GM21825 (cell line): ENCODE results near the gene MAPKAP1.
"Not testable (repeated sequence)": the region's sequence is repeated elsewhere in the genome, so short reads cannot be mapped to it uniquely, and the experiment has no call there.

Experiments
- ATAC-seq: cut with Tn5 transposase; IDR thresholded peaks from one replicate; pipeline ENCODE4 v1.9.1; 2021; ENCODE audit warnings: mild to moderate bottlenecking, moderate library complexity; ENCODE audit not compliant: unreplicated experiment

MAPKAP1 gene

DNA sequence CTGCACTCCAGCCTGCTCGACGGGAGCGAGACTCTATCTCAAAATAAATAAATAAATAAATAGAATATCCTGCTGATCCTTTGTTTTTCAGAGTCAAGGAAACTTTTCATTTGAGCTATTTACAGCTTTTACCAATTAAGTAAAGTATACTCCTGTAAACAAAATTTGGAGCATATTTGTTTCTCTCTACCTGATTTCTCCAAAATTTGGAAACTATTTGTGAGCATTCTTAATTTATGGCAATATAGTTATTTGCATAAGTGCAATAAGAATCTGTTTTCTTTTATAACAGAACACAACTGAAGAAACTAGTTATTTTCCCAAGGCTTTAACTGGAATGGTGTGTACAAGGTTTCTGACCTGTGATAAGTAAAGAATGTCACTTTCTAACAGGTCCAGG is 135.2 kb downstream of the MAPKAP1 start:
- ATAC-seq, result not testable (repeated sequence)

DNA sequence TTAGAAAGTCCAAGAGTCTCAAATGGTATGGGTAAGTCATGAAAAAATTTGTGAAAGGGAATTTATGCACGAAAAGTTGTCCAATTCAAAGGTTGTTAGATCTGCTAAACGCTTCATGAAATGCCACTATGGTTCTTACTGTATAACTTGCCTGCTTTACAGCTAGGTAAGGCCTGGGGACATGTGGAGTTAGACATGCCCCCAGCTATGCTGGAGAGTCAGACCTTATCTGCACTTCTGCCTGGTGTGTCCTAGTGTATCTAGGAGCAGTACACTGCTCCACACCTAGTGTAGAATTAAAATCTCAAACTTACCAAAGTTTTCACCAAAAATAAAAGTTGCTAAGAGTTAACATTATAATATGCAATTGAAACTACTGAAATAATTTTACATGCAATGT is 136.8 kb downstream of the MAPKAP1 start:
- no peak for ATAC-seq

DNA sequence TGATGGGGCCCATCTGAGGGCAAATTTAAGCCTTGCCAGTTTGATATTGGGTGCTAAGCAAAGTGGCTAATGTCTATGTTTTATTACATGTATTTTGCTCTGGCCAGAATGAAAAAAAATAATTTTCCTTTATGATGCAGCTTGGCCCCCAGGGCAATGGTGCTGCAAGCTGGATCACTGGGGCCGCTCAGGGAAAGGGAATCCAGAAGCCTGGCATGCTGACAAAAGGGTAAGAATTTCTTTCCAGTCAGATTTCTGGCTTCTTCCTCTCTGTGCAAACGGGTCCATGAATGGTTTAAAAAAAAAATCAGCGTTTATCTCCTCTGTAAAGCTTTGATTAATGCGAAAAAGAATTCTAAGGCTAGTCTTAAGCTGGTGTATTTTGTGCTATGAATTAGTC is 138.4 kb downstream of the MAPKAP1 start:
- no peak for ATAC-seq

DNA sequence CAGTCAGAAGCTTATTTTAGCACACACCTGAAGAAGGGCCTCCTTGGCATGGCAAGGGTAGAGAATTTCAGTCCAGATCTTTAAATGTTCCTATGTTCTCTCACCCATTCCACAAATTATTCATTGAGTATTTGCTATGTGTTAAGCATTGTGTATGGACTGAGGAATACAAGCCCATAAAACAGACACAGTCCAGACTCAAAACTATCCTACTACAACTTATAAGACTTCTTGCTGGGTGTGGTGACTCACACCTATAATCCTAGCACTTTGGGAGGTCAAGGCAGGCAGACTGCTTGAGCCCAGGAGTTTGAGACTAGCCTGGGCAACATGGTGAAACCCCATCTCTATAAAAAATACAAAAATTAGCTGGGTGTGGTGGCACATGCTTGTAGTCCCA is 141.0 kb downstream of the MAPKAP1 start:
- ATAC-seq, result not testable (repeated sequence)

DNA sequence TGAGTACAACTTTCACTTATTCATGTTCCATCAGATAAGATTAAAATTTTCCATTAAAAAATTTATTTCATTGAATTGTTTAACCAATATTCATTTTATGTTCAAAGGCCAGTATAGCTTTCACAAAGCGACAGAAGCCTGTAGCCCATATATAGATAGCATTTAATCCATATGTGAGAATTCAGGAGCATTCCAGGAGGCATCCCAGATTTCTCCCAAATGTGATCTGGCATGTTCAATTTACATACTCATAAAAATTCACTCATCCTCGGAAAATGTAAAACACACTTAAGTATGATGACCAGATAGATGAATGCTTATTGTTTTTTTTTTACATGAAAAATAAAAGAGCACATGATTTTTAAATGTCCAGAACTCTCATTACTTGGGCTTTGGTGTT is 141.9 kb downstream of the MAPKAP1 start:
- no peak for ATAC-seq

DNA sequence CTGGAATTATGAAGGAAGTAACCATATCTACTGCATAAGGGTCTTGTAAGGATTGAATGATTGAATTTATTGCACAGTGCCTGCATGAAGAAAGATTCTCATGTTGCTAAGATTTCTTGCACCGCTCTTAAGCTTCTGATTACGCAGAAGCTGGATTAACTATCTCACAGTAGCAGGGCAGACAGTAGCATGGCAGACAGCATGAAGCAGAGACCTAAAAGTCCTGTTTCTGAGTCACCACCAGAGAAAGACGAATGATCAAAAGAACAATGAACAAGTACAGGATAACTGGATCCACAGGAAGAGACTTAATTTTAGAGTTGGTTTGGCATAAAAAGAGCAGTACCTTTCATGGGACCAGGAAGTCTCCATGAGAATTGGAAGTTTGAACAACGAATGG is 142.4 kb downstream of the MAPKAP1 start:
- no peak for ATAC-seq

DNA sequence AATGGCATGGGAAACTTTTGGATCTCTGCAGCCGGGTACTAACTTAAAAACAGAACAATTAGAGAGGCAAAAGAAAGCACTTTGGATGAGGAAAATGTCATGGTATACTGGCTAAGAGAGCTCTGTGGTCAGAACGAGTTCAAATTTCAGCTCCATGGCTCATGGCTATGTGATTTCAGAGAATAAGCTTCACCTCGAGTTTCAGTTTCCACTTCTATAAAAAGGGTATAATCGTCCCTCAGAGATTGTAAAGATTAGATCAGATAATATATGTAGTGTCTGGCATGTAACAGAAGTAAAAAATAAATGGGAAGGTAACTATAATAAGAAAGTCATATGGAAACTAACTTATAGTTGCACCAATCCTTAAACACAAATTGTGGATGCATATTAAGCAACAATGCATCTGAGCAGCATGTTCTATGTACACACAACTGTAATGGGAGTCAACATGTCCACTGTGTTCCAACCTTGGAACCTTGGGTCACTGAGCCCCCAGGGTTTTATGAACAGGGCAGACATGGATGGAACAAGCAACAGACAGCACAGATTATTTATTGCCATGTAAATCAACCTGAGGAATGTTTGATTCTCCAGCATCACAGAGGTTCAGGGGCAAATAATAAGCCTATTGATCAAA is 145.4 kb downstream of the MAPKAP1 start:
- ATAC-seq, result no peak

DNA sequence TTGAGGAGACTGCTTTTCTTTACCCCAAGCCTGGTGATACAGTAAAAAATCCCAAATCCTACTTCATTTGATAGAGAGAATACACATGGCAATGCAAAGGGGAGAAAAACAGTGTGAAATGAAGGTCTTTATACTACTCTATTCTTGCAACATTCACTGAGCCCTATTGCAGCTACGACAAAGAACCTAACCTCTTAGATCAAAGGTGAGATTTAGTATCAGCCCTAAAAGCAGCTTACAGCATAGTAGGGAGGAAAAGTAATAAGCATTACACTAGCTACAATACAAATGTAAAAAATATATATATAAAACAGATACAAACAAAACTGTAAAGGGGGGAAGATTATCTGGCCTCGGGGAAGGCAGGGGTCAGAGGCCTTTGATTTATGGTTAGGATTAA is 147.1 kb downstream of the MAPKAP1 start:
- no peak for ATAC-seq

DNA sequence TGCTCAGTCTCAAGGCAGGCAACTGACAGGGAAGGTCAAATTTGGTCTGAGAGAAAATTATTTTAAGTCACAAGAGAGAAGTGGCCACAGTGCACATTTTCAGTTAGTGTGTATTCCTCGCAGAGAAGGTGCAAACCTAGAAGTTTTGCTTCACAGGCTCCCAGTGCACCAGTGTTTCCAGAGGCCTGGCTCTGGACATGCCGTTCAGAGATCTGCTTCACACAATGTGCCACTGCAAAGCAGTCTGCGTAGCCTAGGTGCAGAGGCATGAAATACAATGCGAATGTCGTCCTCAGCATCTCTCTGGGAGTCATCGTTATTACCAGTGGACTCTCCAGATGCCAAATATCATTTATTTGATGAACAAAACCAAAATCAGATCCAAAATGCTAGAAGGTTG is 147.8 kb downstream of the MAPKAP1 start:
- ATAC-seq, result no peak

DNA sequence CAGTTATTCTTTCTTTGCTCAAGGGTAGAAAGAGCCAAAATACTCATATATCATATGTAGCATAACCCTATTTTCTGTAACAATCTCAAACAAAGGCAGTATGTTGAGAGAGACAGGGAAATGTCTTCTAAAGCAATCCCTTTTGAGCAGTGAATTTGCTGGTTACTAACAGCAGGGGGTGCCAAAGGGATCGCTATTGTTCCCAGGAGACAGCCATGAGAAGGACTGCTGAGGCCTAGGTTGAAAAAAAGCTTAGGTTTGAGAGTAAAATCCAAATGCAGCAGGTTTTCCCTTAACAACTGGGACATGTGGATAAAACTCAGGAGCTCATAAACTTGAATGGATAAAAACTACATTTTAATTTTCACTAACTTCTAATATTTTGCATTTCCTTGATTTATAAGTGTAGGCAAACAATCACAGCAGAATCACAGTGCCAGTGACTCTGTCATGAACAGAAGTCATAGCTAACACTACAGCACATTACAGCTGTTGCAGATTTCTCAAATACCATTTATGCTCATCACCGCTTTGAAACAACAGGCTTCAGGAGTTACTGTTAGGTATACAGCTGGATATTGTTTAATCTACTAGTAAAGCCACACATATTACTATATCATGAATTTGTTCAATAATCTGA is 148.4 kb downstream of the MAPKAP1 start:
- ATAC-seq, result no peak

DNA sequence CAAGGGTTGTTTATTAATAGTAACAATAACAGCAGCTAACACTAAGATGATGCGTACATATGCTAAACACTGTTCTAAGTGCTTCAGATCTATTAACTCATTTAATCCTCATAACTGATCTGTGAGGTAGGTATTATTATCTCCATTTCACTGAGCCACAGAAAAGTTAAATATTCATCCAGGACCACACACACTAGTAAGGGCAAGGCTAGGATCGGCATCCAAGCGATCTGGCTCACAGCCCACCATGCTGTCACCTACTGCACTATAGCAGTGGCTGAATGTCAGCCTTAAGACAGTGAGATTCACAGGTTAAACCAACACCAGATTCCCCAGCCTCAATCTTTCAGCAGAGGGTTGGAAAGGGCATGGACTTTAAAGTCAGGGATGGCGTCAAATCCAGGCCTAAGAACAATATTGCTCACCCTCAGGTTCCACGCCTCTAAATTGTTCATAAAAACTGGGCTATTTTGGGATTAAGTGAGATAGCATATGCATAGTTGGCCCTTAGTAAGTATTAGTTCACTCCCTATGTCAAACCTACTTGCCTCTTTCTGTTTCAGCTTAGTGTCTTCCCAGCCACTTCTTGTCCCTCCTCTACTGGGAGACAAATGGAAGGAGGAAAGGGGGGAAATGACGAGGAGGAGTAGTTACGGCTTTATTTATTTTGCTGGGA is 150.8 kb downstream of the MAPKAP1 start:
- ATAC-seq, result no peak

DNA sequence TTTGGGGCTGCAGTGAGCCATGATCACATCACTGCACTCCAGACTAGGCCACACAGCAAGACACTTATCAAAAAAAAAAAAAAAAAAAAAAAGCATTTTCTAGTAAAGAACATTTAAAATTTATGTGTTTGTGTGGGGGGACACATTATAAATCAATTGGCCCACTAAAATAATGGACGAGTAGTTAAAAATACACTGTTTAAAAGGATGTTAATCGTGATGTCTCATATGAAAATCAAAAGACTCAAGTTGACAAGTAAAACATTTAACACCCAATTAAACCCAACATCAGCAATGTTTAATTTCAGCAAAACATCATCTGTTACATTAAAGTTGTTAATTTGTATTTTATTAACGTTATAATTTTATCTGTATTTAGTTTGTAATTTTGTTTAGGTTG is 152.3 kb downstream of the MAPKAP1 start:
- ATAC-seq, result no peak

DNA sequence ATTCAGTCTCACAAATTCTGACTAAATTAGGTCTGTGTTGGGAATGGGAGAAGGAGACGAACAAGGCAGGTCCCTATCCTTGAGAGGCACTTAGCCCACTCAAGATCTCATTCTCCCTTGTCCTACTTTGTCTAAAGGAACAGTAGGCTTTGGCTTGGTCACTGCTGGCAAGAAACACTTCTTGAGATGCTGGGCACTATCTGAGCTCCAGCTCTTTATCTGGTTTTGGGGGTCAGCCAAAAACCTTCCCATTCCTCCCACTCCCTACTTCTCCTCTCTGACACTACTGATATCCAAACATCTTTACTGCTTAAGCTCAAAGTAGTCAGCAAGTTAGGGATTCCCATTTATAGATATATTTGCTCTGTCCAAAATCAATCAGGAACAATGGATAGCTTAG is 155.2 kb downstream of the MAPKAP1 start:
- no peak for ATAC-seq

DNA sequence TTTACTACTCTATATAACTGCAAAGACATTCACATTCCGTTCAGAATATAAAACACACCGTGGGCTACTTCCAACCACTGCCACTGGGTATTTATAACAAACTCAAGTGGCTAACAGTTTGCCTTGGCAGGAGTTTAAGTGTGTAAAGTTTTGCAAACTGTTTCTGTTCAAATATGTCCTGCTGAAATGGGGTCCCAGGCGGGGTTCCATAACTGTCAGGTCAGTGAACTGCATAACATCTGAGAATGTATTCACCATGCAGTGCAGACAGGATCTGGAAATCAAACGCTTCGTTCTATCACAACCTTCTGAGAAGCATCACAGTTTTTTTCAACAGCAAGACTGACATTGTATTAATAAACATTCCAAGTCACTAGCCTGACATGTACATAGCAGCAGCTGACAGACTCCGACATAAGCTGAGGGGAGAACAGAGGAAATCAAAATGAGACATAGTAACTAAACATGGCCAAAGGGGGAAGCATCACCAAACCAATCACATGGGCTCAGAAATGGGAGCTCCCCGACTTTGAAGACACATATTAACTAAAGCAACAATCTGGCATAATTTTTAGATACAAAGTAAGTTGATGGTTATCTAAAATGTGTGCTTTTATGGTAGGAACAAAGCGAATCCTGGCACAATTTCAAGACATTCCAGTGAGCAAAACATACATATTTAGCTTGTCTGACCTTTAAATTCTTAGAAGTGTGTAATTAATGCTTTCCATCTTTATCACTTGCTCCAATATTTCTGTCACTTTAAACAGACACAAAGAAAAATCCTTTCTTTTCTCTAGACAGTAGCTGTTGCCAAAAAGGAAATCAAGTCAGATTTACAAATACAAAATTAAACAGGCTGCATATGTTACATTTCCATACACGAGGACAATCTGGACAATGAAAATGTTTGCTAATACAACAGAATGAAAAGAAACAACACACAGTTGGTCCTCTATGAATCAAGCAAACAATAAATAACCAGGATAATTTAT is 156.8 kb downstream of the MAPKAP1 start:
- ATAC-seq, result no peak

DNA sequence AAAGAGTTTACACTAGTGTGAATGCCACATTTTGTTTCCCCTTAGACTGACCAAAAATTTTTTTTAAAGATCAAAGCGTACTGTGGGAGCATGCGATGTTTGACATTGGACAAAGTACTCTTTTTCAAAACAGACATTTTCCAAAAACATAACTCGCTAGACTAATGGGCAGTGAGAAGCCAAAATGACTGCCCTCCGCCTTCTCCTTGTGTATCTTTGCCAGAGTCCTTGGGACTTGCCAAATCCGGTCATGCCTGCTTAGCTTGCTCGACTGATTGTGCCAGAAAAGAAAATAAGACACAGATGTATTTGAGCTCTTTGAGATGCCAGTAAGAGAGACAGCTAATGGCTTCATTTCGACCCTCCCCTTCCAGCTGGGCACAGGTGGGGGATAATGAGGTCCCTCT is 157.5 kb downstream of the MAPKAP1 start:
- ATAC-seq, result no peak

DNA sequence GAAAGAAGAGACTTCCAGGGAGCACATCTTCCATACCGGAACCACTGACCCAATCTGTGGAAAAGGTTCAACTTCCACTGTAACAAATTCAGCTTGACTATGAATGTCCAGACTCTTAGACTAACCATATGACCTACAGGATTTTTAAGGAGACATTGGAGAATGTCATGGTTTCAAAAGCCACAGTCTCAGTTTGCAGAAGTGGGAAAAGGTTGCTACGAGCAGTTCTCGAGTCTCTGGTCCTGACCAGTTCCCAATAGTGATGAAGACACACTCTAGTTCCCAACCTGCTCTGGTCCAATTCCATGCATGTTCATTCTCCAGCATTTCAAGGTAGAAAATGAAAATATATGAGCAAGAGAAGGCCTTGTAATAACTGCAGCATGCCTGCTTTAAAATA is 158.0 kb downstream of the MAPKAP1 start:
- no peak for ATAC-seq

DNA sequence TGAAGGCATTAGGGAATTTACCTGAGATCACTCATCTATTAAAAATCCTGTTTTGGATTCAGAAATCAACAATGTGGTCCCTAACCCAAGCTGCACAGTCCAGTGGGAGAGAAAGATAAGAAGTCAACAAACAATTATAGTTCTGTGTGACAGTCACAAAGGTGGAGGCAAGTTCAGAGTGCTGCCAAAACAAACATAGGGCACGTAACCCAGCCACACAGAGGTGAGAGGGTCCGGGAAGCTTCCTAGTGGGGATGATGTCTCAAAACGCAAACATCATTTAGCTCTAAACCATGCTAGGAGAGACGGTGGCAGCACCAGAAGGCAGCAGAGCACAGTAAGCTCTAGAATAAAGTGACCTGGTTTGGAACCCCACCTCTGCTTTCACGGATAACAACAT is 158.9 kb downstream of the MAPKAP1 start:
- no peak for ATAC-seq

DNA sequence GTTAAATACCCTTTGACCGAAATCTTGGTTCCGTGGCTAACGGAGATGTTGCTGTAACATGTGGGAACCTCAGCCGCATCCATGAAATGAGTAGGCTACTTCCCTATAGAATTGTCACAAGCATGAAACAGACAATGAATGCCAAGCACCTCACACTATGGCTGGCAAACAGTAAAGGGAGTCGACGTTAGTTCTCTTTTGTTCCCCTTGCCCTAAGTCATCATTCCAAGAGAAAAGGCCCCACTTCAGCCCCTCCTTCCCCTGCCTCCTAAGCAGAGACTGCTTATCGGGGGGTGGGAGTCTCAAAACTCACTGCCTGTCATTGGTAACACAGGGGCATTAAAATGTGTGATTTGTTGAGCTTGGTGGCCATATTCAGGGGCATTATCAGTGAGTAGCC is 159.6 kb downstream of the MAPKAP1 start:
- no peak for ATAC-seq

DNA sequence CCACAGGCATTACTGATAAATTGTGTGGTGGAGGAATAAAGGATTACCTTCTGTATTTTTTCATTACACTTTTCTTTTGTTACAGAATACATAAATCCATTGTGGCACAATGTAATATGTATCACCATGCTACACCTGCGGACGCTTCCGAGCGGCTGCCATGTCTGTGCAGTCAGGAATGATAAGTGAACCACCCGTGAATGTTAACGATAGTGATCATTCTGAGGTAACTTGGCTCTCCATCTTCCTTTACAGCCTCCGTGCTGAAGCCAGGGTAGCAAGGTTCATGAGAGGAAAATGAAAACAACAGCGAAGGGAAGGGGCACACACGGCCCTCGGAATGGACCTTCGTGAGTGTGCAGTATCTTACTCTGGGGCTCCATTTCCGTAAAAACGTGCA is 161.2 kb downstream of the MAPKAP1 start:
- ATAC-seq, result no peak

DNA sequence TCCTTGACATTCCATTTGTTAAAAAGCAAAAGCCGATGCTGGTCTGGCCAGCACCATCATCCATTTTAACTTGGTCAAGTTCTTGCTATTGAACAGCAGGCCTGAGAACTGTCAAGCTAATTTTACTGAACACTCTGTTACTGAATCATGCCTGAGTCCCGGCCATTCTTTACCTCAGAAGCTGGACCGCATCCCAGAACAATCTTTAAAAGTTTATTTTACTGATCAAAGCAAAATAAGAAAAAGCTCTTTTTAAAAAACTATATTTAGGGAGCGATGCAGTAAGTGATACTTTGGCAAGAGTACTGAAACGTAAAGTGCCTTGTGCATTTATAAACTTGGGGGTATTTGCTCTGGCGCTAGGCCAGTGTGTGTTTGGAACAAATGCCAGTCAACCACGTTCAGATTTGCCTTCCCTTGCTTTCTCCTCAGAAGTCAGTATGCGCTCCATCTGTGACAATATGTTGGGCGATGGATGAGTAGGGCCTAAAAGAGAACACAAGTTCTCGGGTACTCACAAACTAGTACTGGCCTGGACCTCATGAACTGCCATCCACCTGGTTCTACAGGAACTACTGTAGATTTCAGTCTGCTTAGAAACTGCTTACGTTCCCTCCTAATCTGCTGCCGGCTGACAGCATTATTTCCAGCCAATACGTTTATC is 161.9 kb downstream of the MAPKAP1 start:
- no peak for ATAC-seq

DNA sequence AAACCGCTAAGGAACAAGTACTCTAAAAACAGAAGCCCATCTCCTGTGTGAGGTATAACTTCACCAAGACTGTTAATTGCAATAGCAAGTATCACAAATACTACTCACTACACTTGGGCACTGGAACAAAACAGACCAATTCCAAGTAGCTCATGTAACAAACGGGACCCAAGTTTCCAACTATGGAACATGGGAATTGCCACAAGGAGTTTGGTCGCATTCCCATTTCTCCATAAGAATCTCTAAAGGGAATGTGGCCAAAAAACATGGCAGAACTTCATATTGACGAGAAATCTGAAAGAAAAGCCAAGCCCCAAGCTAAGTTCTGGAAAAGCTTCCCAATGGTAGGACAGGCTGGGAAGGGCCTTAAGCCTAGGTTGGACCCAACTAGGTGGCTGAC is 162.5 kb downstream of the MAPKAP1 start:
- ATAC-seq, result no peak
